ENCODE data around the gene GALNT16.

DNA sequence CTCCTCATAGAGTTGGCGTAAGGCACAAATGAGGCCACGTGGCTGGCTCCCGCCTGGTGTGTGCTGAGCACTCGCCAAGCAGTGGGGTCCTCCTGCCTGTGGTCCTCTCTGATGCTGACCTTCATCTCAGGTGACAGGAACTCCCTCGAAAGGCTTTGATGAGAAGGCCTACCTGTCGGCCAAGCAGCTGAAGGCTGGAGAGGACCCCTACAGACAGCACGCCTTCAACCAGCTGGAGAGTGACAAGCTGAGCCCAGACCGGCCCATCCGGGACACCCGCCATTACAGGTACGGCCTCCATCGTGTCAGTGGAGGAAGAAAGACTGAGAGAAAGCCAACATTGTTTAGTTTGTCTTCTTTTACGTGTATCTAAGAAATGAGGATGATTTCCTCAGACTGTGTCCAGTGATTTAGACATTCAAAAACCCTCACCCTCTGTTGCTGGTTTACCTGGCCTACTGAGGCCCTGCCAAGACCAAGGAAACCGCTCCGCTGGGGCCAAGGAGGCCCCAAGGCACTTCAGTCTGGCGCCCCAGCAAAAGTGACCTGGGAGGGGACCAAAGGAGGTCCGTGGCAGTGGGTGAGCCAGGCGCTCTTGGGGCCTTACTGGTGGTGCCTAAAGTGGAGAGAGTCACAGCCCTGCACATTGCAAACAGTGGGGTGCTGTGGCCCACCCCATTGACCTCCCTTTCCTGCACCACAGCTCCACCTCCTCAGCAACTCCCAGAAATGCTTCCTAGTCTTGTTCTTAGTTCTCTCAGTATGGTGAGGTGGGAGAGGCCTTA lies 60.8 kb downstream of the GALNT16 start:
- TF ChIP-seq EZH2 (IDR thresholded peaks at IDR 0.05), result no peak
- TF ChIP-seq, protein P1, sequence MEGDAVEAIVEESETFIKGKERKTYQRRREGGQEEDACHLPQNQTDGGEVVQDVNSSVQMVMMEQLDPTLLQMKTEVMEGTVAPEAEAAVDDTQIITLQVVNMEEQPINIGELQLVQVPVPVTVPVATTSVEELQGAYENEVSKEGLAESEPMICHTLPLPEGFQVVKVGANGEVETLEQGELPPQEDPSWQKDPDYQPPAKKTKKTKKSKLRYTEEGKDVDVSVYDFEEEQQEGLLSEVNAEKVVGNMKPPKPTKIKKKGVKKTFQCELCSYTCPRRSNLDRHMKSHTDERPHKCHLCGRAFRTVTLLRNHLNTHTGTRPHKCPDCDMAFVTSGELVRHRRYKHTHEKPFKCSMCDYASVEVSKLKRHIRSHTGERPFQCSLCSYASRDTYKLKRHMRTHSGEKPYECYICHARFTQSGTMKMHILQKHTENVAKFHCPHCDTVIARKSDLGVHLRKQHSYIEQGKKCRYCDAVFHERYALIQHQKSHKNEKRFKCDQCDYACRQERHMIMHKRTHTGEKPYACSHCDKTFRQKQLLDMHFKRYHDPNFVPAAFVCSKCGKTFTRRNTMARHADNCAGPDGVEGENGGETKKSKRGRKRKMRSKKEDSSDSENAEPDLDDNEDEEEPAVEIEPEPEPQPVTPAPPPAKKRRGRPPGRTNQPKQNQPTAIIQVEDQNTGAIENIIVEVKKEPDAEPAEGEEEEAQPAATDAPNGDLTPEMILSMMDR (IDR thresholded peaks at IDR 0.05), result no peak
